Inflammatory macrophage treated with lipopolysaccharide for 4 hours (primary cell): ENCODE measurements around the gene COL5A2.

Source experiments
- DNase-seq: peaks from one replicate; pipeline ENCODE4 v3.0.0-alpha.2; 2020

Gene COL5A2

DNA sequence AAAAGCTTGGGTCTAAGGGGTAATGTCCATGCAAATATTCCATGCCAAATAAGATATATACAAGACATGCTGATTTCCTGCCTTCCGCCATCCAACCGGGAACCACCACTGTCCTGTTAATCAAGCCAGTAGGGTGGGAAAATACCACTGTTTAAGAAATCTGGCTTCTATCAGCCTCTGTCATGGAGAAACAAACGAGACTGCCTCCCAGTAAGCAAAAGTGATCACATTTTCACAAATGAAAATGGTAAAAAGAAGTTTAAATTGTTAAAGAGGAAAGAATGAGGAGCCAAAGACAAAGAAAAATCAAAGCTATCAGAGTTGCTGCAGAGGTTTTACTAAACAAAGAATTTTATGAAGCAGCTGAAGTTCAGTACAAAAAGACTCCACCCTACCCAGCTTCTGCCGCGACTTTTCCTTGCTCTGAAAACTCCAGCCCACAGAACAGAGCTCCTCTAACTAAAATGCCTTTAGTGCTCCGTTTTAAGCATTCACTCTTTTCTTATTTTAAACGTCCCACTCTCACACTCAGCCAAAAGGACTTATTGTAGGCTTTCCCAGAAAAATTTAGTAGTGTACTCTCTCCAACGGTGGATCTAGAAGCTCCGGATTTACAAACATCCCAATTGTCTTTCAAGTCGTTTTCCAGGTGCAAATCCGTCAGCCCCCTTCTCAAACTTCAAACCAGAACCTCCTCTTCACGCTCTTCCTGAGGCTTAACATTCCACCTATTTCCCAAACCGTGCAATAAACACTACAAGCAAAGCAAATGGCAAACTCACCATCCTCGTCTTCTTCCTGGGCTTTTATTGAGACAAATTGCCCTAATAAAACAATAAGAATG, 613 bp downstream of the COL5A2 start:
- DNase-seq: no peak

DNA sequence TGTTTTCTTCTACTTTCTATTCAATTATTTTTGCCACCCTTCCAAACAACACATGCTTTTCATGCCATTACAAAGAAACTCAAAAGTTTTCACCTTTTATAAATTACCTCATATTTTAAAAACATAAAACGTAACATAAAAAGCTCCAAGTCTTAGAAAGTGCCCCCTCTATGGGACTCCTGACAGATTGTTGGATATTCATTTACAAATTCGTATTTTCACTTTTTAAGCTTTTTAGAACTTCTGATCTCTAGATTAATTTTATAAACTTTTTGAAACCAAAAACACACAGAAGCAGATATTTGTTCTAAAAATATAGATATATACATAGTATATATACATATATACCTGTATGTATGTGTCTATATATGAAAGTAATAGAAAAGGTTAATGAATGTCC, 1.5 kb downstream of the COL5A2 start:
- no peak for DNase-seq

DNA sequence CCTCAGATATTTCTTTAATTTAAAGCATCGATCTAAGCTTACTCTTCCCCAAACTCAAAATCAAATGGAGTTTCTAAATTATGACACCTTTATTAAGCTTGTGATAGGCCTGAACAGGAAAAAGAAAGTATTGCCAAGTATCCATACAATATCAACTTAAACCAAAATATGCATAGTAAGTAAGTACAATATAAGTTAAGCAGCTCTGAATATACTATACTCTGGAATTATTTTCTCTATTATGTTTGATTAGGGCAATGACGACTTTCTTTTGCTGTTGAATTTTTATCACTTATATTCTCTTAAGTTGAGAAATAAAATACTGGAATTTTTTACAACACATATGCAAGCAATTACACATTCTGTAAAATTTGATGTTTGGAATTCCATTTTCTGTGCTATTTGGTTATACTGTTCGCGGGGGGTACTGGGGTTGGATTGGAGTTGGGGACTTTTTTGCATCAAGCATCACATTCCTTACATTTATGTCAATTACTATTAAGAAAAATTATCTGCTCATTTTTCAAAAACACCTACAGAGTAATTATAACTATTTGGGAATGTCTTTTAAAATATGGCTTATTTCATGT, 2.2 kb downstream of the COL5A2 start:
- no peak for DNase-seq

DNA sequence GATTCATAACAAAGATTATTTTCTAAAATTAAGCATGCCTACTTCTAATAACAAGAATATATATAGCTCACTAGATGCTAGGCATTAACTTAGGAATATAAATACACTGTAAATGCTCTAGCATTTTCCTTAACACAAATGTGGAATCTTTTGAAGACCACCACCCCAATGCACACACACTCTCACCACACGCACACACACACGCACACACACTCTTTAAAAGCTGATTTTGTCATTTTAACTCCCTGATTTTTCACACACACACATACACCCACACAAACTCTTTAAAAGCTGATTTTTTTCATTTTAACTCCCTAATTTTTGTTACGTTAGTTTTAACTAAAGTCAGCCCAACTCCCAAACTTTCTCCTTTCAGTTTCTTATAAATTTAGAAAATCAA, 3.0 kb downstream of the COL5A2 start:
- no peak for DNase-seq

DNA sequence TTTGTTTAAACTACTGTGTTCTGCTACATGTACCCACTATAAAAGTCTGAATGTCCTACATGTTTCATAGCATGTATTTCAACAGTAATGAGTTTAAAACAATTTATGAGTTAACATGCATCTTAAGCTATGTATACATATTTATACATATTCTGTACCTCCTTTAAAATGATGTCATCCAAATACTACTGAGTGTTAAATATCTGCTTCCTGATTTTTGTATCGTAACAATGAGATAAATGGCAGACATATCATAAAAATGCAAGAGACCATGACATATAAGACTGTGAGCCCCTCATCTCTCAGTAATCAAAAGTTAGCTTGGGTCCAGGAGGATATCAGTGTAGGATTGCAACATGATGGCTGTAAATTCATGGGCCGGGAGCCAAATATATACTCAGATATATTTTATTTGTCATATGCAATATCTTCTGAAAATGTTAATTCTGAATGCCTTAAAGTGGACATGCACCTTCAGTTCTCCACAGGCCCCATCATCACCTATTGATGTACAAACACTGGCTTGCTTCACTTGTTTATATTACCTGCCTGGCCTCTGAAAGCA, 3.6 kb downstream of the COL5A2 start:
- DNase-seq: no peak

DNA sequence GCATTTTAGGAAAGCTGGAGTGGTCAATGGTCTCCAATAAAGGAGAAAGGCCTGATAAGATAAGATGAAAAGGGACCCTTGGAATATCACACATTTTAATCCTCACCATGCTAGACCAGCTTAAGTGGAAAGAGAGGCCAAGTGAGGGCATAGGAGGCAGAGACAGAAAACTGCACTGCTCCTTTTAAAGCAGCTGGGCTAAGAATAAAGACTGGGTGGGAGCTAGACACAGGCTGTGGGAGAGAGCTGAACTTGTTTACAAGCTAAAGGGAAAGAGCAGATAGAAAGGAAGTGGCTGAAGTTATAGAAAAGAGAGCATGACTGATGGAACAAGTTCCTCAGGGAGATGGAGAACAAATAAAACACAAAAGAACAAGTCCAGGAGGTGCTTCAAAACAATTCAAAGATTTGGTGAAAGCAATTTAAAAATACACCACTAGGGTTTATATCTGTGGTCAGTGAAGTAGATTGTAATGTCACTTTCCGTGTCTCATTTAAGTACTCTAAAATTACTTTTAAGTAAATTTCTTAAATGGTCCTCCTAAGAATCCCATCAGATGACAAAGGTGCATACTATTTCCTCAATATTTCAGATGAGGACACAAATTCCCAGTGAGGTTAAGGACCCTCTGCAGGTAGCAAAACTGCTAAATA, 7.5 kb downstream of the COL5A2 start:
- DNase-seq: no peak

DNA sequence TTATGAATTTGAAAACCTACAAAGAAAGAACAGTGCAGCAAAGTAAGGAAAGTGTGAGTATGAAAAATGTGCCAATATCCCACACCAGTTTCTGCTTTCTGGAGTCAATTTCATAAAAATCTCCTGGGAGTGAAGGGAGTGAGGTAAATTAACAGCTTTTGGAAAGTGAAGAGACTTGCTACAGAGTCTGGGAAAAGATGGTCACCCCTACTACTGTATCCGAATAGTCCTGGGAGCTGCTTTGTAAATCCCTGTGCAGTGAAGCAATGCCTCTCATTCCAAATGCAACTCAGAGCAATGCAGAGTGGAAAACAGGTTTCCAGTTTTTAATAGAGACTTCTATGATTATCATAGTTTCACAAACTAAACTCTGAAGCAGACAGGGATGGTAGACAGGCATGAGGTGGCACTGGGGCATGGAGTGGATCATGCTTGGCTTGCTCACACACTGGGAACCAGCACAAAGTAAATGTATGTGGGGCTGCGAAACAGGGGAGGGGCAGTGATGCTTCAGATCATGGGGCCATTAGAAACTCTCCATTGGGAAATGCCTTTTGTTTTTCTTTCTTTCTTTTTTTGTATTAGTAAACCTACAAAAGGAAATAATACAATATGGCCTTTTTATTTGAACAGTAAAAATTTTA, 10.6 kb downstream of the COL5A2 start:
- no peak for DNase-seq

DNA sequence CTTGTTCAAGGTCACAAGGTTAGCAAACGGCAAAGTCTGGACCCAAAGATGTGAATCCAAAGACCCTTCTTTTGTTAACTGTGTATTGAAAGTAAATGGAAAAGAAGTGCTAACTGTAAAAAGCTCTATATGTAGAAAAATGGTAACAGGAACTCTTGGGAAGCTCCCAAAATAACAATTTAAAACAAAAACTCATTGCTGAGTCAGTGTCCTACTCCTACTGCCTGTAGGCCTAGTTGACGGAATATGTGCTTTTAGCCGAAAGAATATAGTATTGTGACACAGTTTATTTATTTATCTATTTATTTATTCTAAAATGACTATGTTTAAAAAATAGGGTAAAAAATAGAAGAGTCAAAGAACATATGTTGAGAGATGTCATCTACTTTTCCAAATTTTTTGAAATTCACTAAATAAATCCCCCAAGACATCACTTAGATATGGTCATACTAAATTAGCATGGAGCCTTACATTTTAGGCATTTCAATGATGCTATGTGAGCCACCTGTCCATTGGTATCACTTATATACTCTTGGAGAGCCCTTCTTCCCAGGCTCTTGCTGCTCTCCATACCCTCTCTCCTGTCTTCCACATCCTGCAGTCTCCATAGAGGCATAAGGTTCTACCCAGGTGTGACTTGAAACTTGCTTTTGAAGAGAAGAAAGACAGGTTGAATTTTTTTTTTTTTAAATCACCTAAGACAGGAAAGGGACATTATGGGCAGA, 13.7 kb downstream of the COL5A2 start:
- no peak for DNase-seq

DNA sequence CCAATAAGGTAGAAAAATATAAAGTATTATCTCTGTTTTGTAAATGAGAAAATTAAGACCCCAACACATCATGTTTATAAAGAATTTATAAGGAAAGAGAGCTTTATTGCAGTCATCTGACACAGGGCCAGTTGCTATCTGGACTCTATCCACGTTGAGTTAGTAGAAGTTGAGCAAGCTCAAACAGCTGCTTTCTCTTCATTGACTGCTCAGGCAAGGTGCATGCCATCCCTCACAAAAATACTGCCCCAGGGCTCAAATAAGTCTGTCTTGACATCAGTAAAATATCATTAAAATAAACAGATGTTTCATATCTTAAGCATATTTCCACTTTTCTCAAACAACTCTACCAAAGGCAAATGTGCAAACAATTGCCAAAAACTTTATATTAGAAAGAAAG, 14.8 kb downstream of the COL5A2 start:
- no peak for DNase-seq

DNA sequence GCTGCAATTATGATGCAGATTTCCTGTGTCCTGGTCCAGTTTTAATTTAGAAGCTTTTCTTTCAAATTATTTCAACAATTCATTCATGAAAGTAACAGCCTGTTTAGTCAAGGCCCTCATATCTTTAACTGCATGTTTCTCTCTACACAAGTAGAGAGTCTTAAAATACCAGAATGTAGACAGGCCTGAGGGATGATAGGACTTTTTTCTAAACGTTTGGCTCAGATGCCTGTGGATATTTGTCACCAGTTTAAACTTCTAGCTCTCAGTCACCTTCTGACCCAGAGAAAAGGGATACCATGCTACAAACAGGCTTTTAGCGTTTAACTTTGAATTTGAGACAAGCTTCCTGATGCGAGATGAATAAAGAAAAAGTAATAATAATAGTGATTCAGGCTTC, 15.7 kb downstream of the COL5A2 start:
- no peak for DNase-seq

DNA sequence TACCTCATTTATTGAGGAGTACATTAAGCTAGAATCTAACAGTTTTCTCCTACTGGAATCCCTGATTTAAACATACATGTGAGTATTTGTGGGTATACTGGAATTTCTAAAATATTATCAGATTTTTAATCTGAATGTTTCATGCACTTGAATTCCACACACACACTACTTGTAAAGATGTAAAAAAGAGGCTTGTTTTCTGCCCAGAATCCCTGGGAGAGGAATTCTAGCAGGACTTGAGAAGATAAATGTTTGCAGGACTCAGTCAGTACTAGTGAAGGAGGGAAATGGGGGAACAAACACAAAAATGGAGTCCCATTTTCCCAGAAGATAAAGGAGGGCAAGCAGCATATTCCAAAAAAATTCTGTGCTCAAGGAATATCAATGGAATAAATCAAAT, 17.0 kb downstream of the COL5A2 start:
- DNase-seq: no peak

DNA sequence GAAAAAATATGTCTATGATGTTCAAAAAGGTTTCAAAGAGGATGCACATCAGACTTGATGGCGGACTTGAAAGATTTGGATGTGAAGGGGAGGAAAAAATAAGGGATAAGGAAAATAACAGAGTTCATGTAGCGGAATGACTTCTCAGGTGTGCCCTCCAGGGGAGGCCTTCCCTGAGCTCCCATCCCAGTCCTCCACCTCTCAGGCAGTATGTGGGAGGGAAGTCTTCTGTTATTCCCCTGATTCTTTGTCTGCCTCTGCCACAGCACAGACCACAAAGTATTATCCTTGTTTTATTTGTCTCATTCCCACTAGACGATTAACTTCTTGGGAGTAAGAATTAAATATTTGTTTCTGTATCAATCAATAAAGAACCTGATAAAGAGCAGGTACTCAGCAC, 17.7 kb downstream of the COL5A2 start:
- no peak for DNase-seq

DNA sequence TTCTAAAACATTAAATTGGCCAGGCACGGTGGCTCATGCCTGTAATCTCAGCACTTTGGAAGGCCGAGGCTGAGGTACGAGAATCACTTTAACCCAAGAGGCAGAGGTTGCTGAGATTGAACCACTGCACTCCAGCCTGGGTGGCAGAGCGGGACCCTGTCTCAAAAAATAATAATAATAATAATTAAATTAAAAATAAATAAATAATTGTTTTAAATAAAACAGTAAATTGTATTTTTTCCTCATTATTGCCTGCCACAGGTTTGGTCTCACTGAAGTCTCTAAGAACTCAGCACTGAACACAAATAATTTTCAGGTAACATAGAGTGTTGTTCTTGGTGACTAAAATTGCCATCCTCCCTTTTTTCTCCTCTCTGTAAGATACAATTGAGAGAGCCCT, 19.8 kb downstream of the COL5A2 start:
- DNase-seq: no peak

DNA sequence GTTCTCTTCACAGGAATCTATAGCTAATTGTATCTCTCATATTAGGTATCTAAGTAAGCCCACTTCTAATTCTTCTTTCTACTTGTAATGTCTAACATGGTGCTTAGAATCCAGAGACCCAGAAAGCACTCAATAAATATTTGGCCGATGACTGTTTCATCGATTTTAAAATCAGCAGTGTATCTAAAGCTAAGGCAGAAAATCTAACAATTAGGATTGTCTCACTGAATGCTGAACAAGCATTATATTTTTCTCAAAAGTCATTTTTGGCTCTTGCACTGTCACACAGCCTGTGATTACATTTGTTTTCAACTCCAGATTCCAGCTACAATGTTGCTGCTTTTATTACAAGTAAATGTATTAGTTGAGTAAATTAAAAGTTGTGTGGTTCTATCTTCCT, 20.3 kb downstream of the COL5A2 start:
- no peak for DNase-seq

DNA sequence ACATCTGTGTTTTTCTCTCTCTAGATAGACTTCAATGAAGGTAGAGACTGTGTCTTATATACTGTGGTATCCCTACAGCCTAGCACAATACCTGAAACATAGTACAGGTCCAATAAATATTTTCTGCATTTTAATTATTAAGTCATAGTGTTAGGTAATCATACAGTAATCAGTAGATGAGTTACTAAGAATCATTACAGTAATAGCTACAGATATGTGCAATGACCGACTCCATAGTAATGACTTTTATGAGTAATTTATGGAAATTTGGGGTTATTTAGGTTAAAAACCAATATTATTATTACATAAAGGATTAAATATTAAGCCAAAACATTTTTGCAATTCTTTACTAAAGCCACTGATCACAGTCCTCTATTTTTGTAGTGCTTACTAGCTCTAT, 21.6 kb downstream of the COL5A2 start:
- no peak for DNase-seq

DNA sequence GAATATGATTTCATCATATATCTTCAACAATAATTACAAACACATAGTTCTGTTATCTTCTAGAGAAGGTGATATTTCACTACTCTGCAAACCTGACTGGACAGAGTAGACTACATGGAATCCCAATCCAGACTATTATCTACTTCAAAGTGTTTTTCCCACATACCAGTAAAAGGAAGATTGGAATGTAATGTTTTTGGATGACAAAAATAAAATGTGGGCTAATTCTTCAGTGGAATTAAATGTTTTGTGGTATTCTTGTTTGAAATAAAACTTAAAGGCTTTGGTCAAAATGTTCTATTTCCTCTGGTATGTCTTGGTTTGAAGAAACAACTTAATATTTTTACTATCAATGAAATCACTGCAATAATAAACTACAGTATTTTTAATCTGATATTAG, 22.1 kb downstream of the COL5A2 start:
- DNase-seq: no peak

DNA sequence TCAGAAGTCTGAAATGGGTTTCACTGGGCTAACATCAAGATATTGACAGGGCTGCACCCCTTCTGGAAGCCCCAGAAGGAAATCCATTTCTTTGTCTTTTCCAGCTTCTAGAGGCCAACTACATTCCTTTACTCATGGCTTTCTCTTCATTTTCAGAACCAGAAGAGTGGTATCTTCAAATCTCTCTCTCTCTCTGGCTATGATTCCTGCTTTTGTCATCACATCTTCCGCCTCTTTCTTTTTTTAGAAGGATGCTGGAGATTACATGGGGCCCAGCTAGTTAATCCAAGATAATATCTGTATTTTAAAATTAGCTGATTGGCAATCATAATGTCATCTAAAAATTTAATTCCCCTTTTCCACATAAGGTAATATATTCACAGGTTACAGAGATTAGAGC, 23.8 kb downstream of the COL5A2 start:
- DNase-seq: no peak

DNA sequence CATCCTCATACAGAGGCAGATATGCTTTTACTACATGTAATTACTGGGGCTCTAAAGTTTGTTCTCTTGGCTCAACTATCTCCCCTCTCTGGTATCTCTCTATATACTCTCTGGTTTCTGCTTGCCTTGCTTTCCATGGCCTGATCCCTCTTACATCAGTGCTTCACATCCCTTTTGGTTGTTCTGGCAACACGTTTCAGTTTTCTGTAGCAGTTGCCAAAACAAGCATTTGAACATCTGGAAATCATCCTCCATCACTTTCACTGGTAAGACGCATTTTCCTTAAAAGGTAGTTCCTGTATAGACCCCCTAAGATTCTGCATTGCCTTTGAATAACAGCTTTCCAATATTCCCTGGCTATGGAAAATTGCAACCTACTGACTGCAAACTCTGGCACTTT, 25.9 kb downstream of the COL5A2 start:
- DNase-seq: no peak

DNA sequence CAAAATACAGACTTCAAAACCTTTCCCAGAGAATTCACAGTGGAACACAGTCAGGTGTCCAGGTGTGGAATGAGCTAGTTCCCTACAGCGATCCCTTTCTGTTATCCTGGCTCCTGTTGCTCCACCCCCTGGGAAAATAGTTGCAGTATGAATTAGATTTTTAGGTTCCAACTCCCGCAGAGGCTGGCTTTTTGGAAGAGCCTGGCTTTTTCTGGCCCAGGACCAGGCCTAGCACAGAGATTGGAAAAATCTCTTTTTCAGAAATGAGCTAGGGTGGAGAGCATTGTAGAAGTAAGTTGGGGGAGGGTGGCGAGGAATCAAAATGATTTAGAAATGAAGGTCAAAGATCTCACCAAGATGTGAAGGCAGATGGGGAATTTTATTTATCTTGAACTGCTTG, 27.1 kb downstream of the COL5A2 start:
- DNase-seq: no peak

DNA sequence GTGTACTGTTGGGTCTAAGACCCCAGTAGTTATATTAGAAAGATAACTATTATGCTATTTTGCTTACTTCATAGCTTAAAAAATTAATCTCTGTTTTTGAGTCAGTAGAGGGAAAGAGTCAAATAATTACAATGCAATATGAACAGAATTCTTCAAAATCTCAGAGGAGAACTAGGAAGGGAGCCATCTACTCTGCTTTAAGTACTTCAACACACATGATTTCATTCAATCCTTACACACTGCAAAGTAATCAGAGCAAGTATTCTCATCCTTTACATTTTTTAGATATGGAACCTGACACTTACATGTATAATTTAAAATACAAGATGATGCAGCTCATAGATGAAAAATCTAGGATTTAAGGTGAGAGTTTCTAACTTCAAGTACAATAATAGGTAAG, 27.7 kb downstream of the COL5A2 start:
- no peak for DNase-seq

DNA sequence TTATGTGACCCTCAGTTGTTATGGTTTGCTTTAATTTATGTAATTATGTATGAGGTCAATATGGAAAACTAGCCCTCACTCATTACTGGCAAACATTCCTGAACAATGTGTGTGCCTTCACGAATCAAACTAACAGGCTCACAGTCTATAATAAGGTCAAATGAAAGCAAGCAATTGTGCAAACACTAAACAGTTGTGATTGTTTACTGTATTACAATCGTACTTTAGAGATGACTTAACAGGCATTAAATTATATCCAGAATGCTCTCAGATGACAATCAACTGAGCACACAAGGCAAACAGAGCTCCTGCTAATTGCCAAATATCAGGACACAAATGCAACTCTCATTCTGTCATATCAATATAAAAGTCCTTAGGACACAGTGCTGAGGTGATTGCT, 29.5 kb downstream of the COL5A2 start:
- no peak for DNase-seq

DNA sequence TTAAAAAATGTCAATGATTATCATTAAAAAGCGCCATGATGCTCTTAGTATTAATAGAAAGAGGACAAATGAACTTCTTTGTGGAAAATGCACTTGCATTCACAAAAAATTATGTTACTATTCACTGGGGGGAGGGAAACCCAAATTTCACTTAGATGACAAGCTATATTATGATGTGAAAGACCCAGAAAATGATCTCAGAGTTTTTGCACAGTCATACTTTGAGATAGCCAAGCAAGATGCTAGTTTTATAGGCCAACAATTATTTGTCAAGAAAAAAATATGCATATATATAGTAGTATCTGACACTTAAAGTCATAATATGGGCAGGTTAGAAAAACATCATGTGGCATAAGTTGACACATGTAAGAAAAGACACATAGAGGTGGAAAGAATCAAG, 31.6 kb downstream of the COL5A2 start:
- no peak for DNase-seq

DNA sequence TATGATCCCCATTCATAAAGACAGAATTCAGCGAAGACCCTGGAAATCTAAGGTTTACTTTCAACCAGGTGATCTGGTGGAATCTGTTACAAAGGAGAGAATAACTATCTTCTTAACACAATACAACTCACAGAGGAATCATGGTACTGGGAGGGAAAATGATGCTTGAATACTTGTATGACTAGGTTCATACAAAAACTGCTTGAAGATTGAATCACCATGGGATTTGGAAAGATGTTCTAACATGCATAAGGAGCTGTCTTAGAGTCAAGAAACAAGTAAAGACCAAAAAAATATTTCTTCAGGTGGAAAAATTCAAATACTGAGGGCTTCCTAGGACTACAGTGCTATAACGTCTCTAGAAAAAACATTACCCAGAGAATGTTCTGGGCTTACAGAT, 32.2 kb downstream of the COL5A2 start:
- DNase-seq: no peak
